GM13976 (cell line): ENCODE data around the gene RPS6KB2.
A peak's percentile ranks its signal among the peaks of the same experiment; 100 is the strongest.

ENCODE experiments used
- DNase-seq: peaks from one replicate; pipeline ENCODE4 v3.0.0; 2012; ENCODE audit warnings: low spot score
- in situ Hi-C: fragments of 300-500 bp; cut with MboI; formaldehyde crosslinking; loops from one replicate; pipeline ENCODE4 v1.12.0; 2022; ENCODE audit warnings: low sequenced_read_pairs, mixed read lengths, inconsistent platforms; ENCODE audit not compliant: unreplicated experiment
- TF ChIP-seq, protein P1 (sequence below): IDR thresholded peaks from 2 replicates; pipeline ENCODE4 v1.5.1; 2012; ENCODE audit warnings: borderline replicate concordance, mild to moderate bottlenecking; ENCODE audit not compliant: insufficient read depth; ENCODE audit errors: extremely low read depth, missing control alignments, control extremely low read depth

RPS6KB2 gene

GRCh38 chr11:67456068-67456705, 27.9 kb downstream of the RPS6KB2 start:
- no peak for DNase-seq
- in situ Hi-C loops: no loop called here
- TF ChIP-seq, protein P1, sequence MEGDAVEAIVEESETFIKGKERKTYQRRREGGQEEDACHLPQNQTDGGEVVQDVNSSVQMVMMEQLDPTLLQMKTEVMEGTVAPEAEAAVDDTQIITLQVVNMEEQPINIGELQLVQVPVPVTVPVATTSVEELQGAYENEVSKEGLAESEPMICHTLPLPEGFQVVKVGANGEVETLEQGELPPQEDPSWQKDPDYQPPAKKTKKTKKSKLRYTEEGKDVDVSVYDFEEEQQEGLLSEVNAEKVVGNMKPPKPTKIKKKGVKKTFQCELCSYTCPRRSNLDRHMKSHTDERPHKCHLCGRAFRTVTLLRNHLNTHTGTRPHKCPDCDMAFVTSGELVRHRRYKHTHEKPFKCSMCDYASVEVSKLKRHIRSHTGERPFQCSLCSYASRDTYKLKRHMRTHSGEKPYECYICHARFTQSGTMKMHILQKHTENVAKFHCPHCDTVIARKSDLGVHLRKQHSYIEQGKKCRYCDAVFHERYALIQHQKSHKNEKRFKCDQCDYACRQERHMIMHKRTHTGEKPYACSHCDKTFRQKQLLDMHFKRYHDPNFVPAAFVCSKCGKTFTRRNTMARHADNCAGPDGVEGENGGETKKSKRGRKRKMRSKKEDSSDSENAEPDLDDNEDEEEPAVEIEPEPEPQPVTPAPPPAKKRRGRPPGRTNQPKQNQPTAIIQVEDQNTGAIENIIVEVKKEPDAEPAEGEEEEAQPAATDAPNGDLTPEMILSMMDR: no peak

- DNase-seq: no peak
- TF ChIP-seq, protein P1: no peak
- in situ Hi-C loops: no loop called here
Measured at GRCh38 chr11:67457453-67457852, 29.2 kb downstream of the RPS6KB2 start.

GRCh38 chr11:67458266-67458665, 30.0 kb downstream of the RPS6KB2 start:
- DNase-seq: no peak
- TF ChIP-seq, protein P1: no peak
- in situ Hi-C loops: no loop called here

GRCh38 chr11:67463186-67463585, 34.9 kb downstream of the RPS6KB2 start:
- in situ Hi-C loops: no loop called here

DNA sequence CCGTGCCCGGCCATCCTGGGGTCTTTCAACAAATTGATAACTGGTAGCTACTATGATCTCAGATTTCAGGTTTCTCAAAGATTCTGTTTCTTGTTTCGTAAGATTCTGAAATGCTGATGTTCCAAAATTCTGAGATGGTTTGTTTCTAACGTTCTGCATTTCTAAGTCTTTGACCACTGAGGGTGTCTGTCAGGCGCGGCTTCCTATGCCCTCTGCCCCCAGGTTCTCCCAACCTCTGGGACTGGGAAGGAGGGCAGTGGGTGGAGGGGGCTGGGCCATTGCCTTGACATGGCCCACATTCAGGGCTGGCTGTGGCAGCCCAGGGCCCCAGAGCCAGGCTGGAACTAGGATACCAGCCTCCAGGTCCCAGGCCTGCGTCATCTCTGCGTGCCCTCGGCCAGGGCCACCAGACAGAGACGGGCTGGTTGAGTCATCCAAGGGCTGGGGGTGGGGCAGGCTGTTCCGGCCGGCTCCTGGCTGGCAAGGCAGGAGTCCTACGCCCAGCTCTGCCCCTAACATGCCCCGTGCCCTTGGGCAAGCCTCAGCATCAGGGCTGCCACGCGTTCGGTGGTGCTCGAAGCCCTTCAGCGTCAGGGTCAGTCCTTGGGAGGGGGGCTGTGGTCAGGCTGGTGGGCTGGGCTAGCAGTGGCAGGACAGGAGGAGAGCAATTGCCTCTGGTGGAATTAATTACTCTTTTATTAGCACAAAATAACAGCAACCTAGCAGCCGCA, 35.6 kb downstream of the RPS6KB2 start:
- in situ Hi-C loops: no loop called here
- no peak for DNase-seq
- TF ChIP-seq, protein P1: no peak

More at GRCh38 chr11:67463186-67463585, 34.9 kb downstream of the RPS6KB2 start:
- TF ChIP-seq, protein P1: no peak
- DNase-seq: no peak

GRCh38 chr11:67464411-67465188, 36.3 kb downstream of the RPS6KB2 start:
- TF ChIP-seq, protein P1: no peak
- in situ Hi-C loops: no loop called here
- DNase-seq: peak; percentile 96
